ENCODE results near the gene INKA1.
"Not testable (repeated sequence)": the region's sequence is repeated elsewhere in the genome, so short reads cannot be mapped to it uniquely, and the experiment has no call there.

INKA1 gene

GRCh38 chr3:49780080-49780974 is 22.7 kb upstream of the INKA1 start:
- TF ChIP-seq POLR2AphosphoS5 (IDR thresholded peaks at IDR 0.05; ENCODE audit: low read depth) (no peak), REST (IDR thresholded peaks at IDR 0.05; ENCODE audit: insufficient replicate concordance, low read depth) (no peak), GABPA (IDR thresholded peaks at IDR 0.05; ENCODE audit: low read depth) (no peak), CTCF (IDR thresholded peaks at IDR 0.05; ENCODE audit: insufficient read depth, low read length) (no peak), SPI1 (IDR thresholded peaks at IDR 0.05; ENCODE audit: borderline replicate concordance, low read depth) (no peak)
- H3K4me3 ChIP-seq (replicated peaks; ENCODE audit: insufficient read depth, low read length): no peak overlapping the region
- no peak overlapping the region for H3K27ac ChIP-seq (replicated peaks)
- H3K27me3 ChIP-seq (ENCODE audit: insufficient read depth, poor library complexity, severe bottlenecking): no peaks in the 10 kb centered on the region
- no peak for DNase-seq (ENCODE audit: low read depth in 1 of 2, low spot score in 1 of 2)

- H3K27ac ChIP-seq (replicated peaks); H3K27me3 ChIP-seq (ENCODE audit: insufficient read depth, poor library complexity, severe bottlenecking); H3K4me3 ChIP-seq (replicated peaks; ENCODE audit: insufficient read depth, low read length); DNase-seq (ENCODE audit: low read depth in 1 of 2, low spot score in 1 of 2): not testable (repeated sequence)
Observed at GRCh38 chr3:49780975-49781365, 22.1 kb upstream of the INKA1 start.

DNA sequence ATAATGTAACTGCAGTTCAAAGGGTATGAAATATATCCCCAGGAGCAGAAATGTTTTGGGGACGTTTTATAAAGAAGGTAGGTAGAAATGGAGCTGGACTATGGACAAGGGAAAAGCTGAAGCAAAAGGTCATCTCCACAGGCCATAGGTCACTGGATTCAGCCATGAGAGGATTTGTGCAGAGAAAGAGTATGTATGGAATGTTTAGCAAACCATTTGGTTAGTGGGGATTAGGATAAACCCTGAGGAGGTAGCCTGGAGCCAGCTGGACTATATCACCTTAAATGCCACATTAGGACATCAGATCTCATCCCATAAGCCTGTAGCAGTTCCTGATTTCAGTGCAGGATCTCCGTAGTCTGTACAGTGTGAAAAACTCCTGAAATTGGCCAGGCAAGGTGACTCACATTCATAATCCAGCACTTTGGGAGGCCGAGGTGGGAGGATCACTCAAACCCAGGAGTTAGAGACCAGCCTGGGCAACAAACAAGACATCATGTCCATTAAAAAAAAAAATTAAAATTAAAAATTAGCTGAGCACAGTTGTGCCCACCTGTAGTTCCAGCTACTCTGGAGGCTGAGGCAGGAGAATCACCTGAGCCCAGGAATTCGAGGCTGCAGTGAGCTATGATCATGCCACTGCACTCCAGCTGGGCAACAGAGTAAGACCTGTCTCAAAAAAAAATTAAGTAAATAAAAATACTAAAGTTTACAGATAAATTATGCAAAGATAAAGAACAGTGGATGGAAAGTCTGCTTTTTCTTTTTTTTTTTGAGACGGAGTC is 21.5 kb upstream of the INKA1 start:
- Histone ChIP-seq H3K27me3 (ENCODE audit: insufficient read depth, poor library complexity, severe bottlenecking) (no peaks in the 10 kb centered on the region), H3K27ac (replicated peaks) (no peak overlapping the region), H3K4me3 (replicated peaks; ENCODE audit: insufficient read depth, low read length) (no peak overlapping the region)
- DNase-seq (ENCODE audit: low read depth in 1 of 2, low spot score in 1 of 2): no peak
- TF ChIP-seq CTCF (IDR thresholded peaks at IDR 0.05; ENCODE audit: insufficient read depth, low read length) (no peak), SPI1 (IDR thresholded peaks at IDR 0.05; ENCODE audit: borderline replicate concordance, low read depth) (no peak), GABPA (IDR thresholded peaks at IDR 0.05; ENCODE audit: low read depth) (no peak), POLR2AphosphoS5 (IDR thresholded peaks at IDR 0.05; ENCODE audit: low read depth) (no peak), REST (IDR thresholded peaks at IDR 0.05; ENCODE audit: insufficient replicate concordance, low read depth) (no peak)

GRCh38 chr3:49782277-49782676 is 20.8 kb upstream of the INKA1 start:
- H3K4me3 ChIP-seq (replicated peaks; ENCODE audit: insufficient read depth, low read length); H3K27me3 ChIP-seq (ENCODE audit: insufficient read depth, poor library complexity, severe bottlenecking); H3K27ac ChIP-seq (replicated peaks); DNase-seq (ENCODE audit: low read depth in 1 of 2, low spot score in 1 of 2): not testable (repeated sequence)
